Activated CD4-positive, alpha-beta T cell treated with anti-CD3 and anti-CD28 coated beads, Interleukin-2, amount 50 U/mL, for 24 hours (primary cell): ENCODE data around the gene TELO2.
"Not testable (repeated sequence)": the region's sequence is repeated elsewhere in the genome, so short reads cannot be mapped to it uniquely, and the experiment has no call there.

Experiments used
- DNase-seq, 2 donors: peaks; one replicate each; pipeline ENCODE4 v3.0.0-alpha.2; 2020; ENCODE audit warnings: low read depth in 1 of 2, low spot score in 1 of 2

Gene TELO2

DNA sequence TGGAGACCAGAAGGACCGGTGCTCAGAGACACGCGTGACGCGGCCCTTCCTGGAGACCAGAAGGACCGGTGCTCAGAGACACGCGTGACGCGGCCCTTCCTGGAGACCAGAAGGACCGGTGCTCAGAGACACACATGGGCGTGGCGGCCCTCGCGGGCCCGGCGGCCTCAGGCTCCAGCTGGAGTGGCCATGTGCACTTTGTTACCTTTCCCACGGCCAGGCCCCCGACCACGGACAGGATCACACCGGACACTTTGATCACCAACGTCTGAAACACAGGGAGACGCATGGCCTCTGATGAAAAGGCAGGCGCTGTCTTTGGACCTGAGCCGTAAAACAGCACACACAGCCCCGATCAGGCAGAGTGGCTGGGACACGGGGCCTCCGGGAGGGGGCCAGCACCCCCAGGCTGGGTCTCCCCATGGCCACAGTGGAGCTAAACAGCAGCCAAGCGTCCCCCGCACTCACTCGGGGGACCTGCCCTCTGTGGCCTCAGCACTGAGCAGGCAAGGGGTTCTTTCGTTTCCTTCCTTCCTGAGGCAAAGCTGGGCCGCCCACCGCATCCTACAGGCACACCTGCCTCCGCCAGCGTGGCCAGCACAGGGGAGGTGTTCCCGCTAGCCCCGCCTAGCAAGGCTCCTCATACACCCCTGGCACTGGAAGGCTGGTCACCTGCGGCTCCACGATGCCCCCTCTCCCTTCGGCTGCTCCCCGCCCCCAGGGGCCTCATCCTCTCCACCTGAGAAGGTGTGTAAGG, 35.5 kb upstream of the TELO2 start:
- DNase-seq, result no peak

DNA sequence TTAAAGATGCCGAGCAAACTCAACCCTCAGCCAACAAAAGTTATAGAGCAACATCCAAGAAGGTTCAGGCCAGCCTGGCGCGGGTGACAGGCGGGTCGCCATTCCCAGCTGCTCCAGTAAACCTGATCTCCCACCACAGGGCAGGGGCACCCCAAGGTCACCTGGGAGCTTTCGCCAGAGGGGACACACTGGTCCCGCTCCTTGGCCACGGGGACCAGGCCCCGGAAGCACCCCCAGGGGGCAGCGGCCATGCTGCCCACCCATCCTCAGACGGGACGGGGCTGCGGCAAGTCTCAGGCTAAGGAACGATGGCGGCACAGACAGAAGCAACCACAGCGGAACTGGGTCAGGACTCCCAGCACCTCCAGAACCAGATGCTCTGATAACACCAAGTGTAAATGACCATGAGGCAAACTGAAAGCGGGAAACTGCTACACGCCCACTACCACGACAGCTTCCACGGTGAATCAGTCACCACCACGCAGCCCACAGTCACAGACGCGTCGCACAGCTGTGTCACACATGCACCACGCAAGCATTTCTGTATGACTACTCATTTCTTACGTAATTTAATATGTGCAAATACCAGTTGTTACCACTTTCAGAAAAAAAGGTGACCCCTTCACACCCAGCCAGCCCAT, 34.7 kb upstream of the TELO2 start:
- DNase-seq, result no peak

DNA sequence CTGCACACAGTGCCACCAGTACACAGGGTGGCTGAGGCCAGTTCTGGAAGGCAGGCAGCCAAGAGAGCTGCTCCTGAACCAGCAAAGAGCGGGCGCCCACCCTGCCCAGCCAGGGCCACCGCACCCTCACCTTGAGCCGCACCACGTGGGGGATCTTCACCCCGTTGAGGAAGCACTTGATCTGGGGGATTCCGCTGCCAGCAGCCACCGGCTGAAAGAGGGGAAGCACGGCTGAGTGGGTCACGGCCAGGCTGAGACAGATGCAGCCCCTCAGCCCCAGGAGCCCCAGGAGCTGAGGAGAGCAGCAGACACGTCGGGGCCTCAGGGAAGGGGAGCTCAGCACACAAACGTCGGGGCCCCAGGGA, 34.2 kb upstream of the TELO2 start:
- no peak for DNase-seq

DNA sequence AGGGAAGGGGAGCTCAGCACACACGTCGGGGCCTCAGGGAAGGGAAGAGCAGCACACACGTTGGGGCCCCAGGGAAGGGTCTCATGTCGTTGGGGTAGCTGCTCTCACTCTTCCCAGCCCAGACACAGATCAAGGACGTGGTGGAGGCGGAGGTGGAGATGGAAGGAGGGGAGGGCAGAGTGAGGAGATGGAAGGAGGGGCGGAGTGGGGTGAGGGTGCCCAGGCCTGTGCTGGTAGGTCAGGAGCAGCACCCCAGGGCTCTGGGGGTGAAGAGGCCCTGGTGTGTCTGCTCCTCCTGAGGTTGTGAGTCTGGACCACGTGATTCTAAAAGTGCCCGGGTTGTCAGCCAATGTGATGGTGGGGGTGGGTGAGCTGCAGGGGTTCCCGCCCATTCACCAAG, 33.2 kb upstream of the TELO2 start:
- no peak for DNase-seq

DNA sequence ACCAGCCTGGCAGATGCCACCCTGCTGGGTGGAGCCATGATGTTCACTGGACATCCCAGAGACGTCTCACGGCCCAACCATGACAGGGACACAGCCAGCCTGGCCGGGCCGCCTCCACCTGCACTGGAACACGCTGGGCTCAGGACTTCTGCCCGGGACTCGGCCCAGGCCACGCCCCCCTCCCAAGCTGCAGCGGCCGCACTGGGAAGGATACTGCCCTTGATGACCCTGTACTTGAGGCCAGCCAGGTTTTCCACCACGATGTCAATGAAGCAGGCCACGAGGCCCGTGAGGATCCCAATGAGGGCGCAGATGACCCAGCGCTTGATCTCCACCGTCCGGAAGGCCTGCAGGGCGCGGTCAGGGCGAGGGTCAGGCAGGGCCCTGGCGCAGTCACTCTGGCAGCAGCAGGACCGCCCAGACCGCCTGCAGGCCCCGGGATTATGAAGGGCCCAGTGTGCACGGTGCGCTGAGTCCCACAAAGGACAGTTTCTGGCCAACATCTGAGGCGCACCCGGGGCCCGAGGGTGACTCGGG, 32.5 kb upstream of the TELO2 start:
- DNase-seq, result no peak

DNA sequence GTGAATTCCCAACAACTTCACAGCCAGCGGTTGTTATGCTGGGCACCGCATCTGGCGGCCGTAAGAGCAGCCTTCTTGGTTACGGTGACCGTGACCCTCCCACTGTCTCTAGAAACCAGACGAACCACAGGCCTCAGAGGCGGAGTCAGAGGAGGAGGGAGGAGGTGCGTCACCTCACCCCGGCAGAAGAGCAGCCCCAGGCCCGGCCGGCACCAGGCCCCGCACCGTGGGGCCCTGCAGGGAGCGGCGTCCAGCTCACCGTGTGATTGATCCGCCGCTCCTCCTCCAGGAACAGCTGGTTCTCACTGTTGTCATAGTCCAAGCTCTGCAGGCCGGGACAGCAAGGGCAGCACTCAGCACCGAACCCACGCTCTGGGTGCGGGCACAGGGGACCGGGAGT, 32.0 kb upstream of the TELO2 start:
- no peak for DNase-seq

DNA sequence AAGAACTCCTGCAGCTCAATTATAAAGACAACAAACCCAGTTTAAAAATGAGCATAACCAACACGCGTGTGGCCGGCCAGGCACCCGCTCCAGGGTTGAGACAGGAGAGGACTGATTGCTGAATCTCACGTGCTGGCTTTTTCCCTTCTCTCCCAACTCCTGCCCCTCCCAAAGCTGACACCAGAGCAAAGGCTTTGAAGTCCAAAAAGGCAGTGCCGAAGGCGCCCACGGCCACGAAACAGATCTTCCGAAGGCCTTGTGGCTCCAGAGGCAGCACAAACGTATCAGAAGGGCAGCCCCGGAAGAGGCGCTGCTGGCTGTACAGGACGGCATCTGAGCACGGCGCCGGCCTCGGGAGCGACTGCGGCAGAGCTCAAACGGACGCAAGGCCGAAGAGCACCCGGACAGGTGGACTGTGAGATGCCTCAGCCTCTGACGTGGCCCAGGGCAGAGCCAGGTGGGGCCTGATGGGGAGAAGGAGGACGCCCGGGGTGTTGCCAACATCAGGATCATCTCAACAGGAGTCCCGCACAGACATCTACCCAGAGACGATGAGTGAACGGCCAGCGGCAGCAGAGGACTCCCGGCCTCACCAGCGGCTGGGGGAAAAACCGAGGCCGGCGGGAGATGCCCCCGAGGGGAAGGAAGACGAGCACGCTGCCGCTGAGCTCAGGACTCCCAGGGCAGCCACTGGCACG, 28.8 kb upstream of the TELO2 start:
- no peak for DNase-seq

DNA sequence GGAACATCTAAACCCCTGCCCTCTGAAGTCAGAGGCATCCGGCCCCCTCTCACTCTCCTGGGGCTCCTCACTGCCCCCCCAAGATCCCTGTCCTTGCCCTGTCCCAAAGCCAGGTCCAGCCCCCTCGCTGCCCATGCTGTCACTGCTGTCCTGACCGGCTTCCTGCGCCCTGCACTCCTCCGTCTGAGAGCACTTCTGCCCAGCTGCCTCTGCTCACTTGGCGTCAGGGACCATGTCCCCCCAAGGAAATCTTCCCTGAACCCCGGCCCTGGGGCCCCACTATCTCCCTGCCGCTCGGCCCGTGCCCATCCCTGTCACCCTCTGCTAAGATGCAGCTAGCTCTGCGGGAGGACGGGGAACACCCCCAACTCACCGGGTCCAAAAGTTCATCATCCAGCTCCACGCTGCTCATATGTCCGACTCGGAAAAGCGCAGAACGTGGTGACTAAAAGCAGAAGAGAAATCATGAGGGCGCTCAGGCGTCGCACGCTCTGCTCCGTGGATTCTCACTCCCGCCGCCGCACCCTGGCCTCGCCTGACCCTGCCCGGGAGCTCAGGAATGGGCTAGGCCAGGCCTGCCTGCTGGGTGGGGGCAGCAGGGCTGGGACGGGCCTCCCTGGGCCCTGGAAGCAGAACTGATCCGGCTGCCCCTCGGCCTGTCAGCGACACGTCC, 28.1 kb upstream of the TELO2 start:
- no peak for DNase-seq

DNA sequence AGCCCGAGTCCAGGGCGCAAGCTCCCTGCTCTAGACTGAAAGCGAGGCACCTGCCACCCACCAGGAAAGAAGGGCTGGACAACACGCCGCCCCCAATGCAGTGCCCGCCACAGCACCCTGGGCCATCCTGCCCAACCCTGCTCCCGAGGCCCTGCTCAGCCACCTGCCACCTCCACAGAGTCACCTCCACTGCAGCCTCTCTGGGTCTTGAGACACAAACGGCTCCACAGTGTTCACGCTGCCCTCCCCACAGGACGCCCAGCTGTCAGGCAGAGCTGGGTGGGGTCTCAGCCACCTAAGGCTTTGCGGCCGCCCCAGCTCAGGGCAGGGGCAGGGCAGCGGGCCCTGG, 27.6 kb upstream of the TELO2 start:
- no peak for DNase-seq

DNA sequence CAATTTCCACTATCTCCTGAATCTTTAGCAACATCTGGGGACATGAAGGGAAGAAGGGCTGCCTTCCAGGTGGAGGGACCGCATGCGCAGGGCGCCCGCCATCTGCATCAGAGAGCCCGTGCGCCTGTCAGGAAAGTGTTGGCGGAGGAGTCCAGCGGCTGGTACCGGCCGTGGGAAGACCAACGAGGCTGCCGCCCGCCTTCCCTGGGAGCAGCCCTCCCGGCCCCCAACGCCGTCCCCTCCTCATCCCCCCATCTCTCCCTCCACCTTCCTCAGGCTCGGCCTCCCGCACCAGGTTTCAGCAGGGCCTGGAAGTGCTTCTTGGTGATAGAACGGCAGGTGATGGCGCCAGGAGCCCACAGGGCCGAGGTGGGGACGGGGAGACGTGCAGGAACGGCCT, 27.1 kb upstream of the TELO2 start:
- no peak for DNase-seq

DNA sequence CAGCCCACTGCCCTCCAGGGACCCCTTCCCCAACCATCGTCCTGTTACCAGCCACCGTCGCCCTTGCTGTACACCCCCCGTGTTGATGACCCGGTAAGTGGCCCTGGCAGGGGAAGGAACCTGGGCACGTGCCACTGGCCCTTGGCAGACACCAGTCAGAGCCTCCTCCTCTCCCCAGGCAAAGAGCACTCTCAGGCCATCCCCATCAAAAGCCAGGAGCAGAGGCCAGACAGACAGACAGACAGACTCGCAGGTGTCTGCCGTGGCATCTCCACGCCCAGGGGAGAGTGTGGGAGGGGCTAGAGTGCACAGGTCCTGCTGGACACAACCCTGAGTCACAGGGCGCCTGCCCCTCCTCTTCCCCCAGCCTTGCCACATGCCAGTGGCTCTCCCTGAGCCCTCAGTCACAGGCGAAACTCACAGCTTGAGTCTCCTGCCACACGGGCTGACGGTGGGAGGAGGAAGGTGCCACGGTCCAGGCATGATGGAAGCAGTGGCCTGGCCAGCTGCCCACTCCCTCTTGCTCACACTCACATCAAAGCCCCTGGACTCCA, 26.1 kb upstream of the TELO2 start:
- no peak for DNase-seq

DNA sequence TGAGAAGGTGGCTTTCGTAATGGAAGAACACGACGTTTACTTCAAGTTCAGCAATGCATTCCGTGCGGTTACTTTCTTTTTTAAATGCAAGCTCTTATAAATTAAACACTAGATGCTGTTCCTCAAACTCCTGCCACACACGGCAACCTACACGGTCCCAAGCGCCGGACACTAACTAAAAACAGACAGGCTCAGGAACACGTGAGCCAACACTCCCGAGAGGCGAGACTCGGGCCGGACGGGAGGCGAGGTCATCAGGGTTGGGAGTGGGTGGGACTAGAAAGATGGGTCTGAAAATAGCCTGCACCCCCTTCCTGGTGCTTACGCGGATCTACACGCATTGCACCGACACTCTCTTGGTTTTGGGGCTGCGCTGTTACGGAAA, 24.7 kb upstream of the TELO2 start:
- no peak for DNase-seq

DNA sequence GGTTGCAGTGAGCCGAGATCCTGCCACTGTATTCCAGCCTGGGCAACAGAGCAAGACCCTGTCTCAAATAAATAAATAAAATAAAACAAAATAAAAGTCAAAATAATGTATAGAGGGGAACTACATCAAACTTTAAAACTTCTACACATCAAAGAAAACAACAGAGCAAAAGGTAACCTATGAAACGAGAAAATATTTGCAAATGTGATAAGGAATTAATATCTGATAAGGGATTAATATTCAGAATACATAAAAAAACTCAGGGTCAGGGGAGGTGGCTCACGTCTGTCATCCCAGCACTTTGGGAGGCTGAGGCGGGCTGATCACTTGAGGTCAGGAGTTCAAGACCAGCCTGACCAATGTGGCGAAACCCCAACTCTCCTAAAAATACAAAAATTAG, 24.0 kb upstream of the TELO2 start:
- not testable (repeated sequence) for DNase-seq

DNA sequence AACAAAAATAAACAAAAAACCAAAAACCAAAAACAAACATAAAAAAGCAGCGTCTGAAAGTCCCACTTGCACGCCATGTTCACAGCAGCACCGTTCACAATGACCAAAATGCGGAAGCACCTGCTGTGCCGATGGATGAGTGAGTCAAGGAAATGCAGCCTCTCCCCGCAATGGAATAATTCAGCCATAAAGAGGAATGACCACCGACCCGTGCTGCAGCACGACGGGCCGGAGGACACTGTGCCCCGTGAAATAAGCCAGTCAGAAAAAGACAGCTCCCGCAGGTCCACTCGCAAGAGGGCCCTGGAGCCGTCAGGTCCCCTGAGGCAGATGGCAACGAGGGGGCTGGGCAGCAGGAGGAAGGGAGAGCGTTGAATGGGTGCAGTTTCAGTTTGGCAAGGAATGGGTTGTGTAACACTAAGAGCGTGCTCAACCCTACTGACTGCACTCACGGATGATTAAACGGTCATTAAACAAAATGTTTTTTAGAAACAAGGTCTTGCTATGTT, 23.4 kb upstream of the TELO2 start:
- no peak for DNase-seq

DNA sequence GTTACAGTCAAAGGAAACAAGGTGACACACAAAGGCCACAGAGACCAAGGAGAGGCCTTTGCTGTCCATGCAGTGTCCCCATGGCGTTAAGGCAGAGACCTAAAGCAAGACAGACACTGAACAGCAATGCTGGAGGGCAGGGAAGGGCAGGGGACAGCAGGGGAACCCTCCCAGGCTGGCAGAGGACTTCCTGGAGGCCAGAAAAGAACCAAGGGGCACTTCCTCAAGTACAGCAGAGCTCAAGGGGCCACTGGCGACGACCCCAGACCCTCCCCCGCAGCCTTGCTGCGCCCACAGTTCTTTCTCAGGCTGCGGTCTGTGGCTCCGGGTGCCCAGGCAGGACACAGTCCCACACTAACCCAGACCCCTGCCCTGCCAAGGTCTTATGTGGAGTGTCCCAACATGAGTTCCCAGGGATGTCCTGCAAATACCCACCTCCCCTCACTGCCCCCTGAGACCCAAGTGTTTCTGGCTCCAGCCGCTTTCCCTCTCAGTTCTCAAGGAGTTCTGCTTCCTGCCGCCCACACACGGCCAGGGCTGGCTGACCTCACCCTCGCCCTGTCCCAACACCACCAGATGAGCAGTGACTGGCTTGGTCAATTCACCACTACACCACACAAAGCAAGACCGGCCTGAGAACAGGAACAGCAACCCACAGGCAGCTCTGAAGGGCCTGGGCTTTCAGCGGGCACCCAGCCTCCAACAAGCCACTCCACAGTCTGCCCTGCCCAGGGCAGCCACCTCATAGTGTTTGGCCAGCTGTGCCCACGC, 22.5 kb upstream of the TELO2 start:
- no peak for DNase-seq

DNA sequence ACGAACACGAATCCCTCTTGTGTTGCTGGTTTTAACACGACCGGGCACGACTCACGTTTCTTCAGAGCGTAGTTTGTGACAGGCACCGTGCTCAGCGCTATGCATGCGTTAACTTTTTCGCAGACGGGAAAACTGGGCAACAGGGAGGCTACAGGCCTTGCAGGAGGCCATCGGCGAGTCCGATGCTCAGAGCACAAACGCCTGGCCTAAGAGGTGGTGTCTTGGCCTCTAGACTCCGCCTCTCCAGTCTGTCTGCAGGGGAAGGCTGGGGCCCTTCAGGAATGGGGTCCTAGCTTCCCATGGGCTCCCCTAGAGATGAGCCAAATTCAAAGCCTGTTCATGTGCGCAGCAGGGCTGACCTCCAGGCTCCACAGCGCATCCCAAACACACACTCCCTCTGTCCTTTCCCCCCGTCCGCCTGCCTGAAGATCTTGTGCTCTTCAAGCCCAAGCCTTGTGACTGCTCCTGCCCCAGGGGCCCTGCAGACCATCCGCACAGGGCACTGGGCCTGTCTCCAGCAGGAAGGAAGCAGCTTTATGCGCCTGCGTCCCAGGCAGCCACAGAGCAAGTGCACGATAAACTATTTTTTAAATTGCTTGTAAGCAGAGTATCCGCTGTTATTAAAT, 21.5 kb upstream of the TELO2 start:
- DNase-seq, result no peak

DNA sequence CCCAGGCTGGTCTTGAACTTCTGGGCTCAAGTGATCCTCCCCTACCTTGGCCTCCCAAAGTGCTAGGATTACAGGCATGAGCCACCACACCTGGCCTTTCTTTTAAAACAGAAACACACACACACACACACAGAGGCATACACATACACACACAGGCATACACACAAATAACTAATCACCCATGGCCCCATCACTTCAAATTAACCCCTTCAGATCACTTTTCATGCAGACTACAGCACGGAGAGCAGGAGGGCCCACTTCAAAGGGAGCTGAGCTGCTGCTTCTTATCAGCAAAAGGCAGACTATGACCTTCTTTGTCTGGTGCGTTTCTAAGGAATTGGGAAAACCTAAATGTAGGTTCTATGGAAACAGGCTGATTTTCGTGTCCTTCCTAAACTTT, 20.2 kb upstream of the TELO2 start:
- no peak for DNase-seq

DNA sequence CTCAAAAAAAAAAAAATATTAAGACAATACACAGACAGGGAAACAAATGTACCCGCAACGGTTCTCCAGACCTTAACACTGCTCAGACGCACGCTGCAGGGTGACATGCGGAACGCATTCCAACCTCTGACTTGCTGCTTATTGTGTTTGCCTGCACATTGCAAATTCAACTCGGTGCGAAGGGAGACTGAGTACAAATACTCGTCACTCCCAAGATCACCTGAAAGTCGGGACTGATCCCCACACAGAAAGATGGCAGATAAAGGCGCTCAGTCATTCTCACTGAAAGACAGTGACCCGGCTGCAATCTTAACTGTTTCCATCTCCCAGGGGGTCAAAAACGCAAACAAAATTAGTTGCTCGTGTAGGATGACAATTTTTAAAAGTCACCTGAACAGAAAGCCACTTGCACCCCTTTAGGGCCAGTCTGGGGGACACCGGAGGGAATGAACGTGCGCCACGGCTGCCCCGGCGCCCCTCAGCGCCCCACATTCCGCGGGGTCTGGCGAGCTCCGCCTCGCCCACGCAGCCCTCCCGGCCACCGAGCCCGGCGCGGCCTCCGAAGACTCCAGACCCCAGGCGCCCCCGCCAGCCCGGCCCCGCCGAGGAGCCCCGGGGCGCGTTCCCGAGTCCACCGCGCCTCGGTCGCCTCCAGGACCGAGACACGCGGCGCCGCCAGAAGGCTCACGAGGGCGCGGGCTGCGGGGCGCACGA, 18.9 kb upstream of the TELO2 start:
- no peak for DNase-seq

DNA sequence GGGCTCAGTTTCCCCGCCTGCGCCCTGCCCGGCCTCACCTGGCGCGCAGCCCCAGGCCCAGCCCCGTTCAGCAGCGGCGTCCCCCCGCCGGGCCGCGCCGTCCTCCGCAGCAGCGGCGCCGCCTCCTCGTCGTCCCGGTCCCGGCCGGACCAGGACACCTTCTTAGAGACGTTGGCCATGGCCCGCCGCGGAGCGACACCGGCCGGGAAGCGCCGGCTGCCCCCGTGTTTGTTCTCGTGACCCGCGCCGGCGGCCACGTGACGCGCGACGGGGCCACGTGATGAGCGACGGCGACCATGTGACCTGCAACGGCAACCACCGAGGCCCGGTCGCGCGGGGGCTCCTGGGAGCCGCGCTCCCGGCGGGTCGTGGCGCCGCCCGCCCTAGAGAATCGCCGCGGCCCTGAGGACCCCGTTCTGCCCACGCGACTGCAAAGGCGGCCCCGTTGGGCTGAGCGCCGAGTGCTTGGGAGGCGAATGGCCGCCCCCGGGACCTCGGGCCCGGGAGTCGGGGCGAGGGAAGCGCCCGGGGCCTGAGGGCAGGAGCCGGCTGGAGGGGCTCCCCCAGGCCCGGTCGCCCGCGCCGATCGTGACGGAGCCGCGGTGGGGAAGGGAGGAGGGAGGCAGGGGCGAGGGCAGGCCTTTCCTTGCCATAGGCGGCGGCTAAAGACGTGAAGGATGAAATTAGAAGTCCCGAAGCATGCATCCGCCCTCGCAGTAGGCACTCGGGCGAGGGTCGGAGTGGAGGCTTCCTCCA, 18.2 kb upstream of the TELO2 start, which contains the start of gene CLCN7:
TSS of gene CLCN7 (minus strand) at position 233 of the 756 bp plus-strand sequence. CDS start at position 179, 54 bp downstream.
- peak; percentile 75 to 86 for DNase-seq
